ENCODE results near the gene C3orf85.

DNA sequence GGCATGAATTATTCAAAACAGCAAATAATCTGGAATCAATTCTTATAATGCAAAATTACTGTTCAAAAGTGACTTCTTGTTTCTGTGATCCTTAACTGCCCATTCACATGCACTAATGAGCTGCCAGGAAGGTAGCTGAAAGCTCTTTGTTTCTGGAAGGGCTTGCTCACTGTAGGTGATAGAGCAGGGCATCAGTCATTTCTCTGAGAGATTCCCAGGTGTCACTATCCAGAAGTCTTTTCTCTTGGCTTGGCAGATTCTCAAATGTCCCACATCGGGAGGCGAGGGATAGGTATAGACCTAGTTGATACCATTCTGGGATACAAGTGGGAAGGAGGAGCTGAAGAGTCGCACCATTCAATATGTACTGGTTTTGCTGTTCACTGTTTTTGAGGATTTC is 35.0 kb downstream of the C3orf85 start:
- TF ChIP-seq, protein P1, sequence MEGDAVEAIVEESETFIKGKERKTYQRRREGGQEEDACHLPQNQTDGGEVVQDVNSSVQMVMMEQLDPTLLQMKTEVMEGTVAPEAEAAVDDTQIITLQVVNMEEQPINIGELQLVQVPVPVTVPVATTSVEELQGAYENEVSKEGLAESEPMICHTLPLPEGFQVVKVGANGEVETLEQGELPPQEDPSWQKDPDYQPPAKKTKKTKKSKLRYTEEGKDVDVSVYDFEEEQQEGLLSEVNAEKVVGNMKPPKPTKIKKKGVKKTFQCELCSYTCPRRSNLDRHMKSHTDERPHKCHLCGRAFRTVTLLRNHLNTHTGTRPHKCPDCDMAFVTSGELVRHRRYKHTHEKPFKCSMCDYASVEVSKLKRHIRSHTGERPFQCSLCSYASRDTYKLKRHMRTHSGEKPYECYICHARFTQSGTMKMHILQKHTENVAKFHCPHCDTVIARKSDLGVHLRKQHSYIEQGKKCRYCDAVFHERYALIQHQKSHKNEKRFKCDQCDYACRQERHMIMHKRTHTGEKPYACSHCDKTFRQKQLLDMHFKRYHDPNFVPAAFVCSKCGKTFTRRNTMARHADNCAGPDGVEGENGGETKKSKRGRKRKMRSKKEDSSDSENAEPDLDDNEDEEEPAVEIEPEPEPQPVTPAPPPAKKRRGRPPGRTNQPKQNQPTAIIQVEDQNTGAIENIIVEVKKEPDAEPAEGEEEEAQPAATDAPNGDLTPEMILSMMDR (IDR thresholded peaks at IDR 0.05 in 8 of 11, conservative IDR thresholded peaks at IDR 0.05 in 3 of 11) = no peak
- TF ChIP-seq POLR2A (IDR thresholded peaks at IDR 0.05) = no peak

Data from spleen (tissue), 7 donors.